HFF-Myc (cell line): ENCODE data around the gene COL4A6.

Experiments
- DNase-seq: peaks from one replicate; pipeline ENCODE4 v3.0.0-alpha.2; 2011; ENCODE audit warnings: low read depth; ENCODE audit errors: extremely low read depth
- H3K4me3 ChIP-seq: replicated peaks from 2 replicates; pipeline ENCODE4 v1.5.1; 2011; ENCODE audit warnings: low read depth, mild to moderate bottlenecking, control low read depth, low read length
- CTCF ChIP-seq: IDR thresholded peaks from 2 replicates; pipeline ENCODE4 v1.5.1; 2012; ENCODE audit warnings: mild to moderate bottlenecking, low read depth, low read length, control low read depth; ENCODE audit errors: missing control alignments

COL4A6 gene

GRCh38 chrX:108167211-108167872 lies 270.9 kb downstream of the COL4A6 start:
- TF ChIP-seq CTCF = no peak
- no peak overlapping the region for H3K4me3 ChIP-seq
- DNase-seq = no peak

DNA sequence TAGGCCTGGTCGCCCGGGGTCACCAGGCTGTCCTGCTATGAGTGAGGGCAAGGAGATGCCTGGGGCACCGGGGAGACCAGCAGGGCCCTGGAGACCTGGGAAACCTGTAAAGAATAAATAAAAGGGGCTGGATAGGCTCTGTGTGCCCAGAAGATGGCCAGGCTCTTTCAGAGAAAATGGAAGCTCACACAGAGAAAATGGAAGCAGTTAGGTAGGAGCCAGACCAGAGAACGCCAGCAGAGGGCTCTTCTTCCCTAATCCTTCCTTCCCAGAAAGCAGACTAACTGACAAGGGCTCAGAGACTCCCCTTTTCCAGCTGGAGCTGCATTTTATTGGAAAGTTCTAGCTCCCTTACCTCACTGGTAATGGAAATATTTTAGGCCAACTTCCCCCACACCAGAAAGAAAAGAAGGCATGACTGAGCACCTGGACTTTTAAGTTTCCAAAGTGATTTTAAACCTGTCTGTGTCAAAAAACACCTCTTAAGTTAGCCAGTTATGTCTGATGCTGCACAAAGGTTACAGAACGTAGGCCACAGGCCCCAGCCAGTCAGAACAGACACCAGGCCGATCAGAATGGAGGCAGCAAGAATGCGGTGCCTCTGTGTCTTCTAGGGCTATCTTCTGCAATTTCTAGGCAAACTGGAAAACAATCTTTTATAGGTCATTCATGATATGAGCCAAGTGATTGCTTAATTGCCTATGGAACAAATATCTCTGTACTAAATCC lies 272.7 kb downstream of the COL4A6 start:
- DNase-seq = peak; percentile 27
- TF ChIP-seq CTCF = peak; percentile 40
- no peak overlapping the region for H3K4me3 ChIP-seq

DNA sequence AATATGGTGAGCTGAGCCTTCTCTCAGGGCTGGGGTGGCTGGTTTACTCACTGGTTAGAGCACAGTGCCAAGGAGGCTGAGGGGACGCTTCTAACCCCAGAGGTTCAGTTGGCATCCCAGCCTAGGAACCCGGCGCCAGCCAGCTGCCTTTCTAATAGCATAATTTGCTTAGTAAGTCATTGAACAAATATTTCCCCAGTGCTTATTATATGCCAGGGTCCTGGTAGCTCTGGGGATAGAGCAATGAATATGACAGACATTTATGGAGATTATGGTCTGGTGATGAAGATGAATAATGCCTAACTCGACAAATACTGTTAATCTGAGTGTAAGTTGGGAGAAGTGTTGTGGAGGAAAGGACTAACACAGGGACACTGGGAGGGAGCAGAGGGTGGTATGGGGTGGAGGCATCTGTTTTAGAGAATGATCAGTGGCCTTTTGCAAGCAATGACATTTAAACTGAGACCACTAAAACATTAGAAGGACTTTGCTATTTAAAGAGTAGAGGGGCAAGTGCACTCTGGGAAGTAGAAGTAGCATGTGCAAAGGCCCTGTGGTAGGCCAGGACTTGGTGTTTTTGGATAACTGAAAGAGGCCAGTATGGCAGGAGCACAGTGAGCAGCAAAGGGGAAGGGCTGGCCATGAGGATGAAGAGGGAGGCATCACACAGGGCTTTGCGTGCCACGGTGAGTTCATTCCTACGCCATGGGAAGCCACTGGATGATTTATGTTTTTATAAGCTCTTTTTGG lies 274.7 kb downstream of the COL4A6 start:
- no peak for TF ChIP-seq CTCF
- H3K4me3 ChIP-seq = no peak overlapping the region
- no peak for DNase-seq

DNA sequence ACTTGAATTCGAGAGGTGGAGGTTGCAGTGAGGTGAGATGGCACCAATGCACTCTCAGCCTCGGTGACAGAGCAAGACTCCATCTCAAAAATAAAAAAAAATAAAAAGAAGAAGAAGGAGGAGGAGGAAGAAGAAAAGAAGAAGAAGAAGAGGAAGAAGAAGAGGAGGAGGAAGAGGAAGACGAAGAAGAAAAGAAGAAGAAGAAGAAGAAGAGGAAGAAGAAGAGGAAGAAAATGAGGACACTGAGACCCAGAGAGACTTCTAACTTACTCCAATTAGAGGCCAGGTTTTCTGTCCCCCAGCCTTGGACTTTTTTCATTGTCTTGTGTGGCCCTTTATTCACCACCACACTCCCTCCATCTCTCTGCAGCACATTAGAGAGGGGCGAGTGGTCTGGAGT lies 276.0 kb downstream of the COL4A6 start:
- no peak overlapping the region for H3K4me3 ChIP-seq
- no peak for DNase-seq
- no peak for TF ChIP-seq CTCF

DNA sequence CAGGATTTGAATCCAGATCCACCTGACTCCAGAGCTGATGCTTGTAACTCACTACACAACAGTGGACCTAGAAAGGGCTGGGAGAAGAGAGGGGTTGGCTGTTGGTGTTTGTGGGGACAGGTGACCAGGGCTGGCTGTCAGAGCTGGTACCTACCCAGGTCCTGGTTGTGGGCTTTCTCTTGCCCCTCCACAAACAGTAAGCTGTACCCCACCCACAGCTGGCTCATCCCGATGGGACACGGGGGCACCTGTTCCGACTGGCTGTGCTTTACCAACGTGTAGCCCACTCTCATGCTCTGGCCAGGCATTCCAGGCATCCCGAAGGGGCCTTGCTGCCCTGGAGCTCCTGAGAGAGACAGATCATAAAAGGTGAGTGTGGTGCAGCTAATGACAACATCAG lies 277.9 kb downstream of the COL4A6 start:
- H3K4me3 ChIP-seq = no peak overlapping the region
- TF ChIP-seq CTCF = no peak
- no peak for DNase-seq

- TF ChIP-seq CTCF = no peak
- H3K4me3 ChIP-seq = no peak overlapping the region
- no peak for DNase-seq
These were observed 279.1 kb downstream of the COL4A6 start for GRCh38 chrX:108159028-108159670.
